ENCODE data around the gene CTNND2.

The CTNND2 gene

GRCh38 chr5:11922394-11922793, 18.1 kb upstream of the CTNND2 start:
- POLR2A ChIA-PET = no interaction called here
- no peak overlapping the region for H3K4me3 ChIP-seq (ENCODE audit: low read depth, low read length)
- H3K9me3 ChIP-seq (ENCODE audit: control insufficient read depth, insufficient read depth, low read depth, low read length) = no peaks in the 10 kb centered on the region
- no peak for TF ChIP-seq ZNF394 (tag by site-specific recombination; IDR thresholded peaks at IDR 0.05; ENCODE audit: borderline replicate concordance)
- TF ChIP-seq, protein P1, sequence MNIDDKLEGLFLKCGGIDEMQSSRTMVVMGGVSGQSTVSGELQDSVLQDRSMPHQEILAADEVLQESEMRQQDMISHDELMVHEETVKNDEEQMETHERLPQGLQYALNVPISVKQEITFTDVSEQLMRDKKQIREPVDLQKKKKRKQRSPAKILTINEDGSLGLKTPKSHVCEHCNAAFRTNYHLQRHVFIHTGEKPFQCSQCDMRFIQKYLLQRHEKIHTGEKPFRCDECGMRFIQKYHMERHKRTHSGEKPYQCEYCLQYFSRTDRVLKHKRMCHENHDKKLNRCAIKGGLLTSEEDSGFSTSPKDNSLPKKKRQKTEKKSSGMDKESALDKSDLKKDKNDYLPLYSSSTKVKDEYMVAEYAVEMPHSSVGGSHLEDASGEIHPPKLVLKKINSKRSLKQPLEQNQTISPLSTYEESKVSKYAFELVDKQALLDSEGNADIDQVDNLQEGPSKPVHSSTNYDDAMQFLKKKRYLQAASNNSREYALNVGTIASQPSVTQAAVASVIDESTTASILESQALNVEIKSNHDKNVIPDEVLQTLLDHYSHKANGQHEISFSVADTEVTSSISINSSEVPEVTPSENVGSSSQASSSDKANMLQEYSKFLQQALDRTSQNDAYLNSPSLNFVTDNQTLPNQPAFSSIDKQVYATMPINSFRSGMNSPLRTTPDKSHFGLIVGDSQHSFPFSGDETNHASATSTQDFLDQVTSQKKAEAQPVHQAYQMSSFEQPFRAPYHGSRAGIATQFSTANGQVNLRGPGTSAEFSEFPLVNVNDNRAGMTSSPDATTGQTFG (tag by site-specific recombination; IDR thresholded peaks at IDR 0.05; ENCODE audit: borderline replicate concordance) = no peak
- no peak for TF ChIP-seq GFI1B (tag by site-specific recombination; IDR thresholded peaks at IDR 0.05)
- no peak for TF ChIP-seq GLIS2 (tag by site-specific recombination; IDR thresholded peaks at IDR 0.05)
- TF ChIP-seq, protein P2, sequence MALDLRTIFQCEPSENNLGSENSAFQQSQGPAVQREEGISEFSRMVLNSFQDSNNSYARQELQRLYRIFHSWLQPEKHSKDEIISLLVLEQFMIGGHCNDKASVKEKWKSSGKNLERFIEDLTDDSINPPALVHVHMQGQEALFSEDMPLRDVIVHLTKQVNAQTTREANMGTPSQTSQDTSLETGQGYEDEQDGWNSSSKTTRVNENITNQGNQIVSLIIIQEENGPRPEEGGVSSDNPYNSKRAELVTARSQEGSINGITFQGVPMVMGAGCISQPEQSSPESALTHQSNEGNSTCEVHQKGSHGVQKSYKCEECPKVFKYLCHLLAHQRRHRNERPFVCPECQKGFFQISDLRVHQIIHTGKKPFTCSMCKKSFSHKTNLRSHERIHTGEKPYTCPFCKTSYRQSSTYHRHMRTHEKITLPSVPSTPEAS (tag by site-specific recombination; IDR thresholded peaks at IDR 0.05) = no peak
- TF ChIP-seq SP3 (tag by site-specific recombination; IDR thresholded peaks at IDR 0.05) = no peak
- TF ChIP-seq ZNF302 (tag by site-specific recombination; IDR thresholded peaks at IDR 0.05; ENCODE audit: low read depth) = no peak
- no peak for TF ChIP-seq ZBTB48 (tag by site-specific recombination; IDR thresholded peaks at IDR 0.05)
- TF ChIP-seq ZNF184 (tag by site-specific recombination; IDR thresholded peaks at IDR 0.05) = no peak
- no peak overlapping the region for H3K27ac ChIP-seq (ENCODE audit: extremely low read depth, low read depth, low read length)
- CTCF ChIA-PET = no interaction called here
- no peaks in the 10 kb centered on the region for H3K36me3 ChIP-seq (ENCODE audit: control insufficient read depth in 2 of 2, insufficient read depth in 1 of 2, low read length in 2 of 2)
- H3K4me1 ChIP-seq (ENCODE audit: control insufficient read depth, insufficient read depth, low read length) = no peaks in the 10 kb centered on the region

- Histone ChIP-seq H3K9me3 (ENCODE audit: control insufficient read depth, insufficient read depth, low read depth, low read length) (no peaks in the 10 kb centered on the region), H3K36me3 (ENCODE audit: control insufficient read depth in 2 of 2, insufficient read depth in 1 of 2, low read length in 2 of 2) (no peaks in the 10 kb centered on the region), H3K4me3 (ENCODE audit: low read depth, low read length) (no peak overlapping the region), H3K4me1 (ENCODE audit: control insufficient read depth, insufficient read depth, low read length) (no peaks in the 10 kb centered on the region), H3K27ac (ENCODE audit: extremely low read depth, low read depth, low read length) (no peak overlapping the region)
- CTCF ChIA-PET = no interaction called here
- POLR2A ChIA-PET = no interaction called here
- TF ChIP-seq ZNF274 (IDR thresholded peaks at IDR 0.05; ENCODE audit: low read length) (no peak), ZNF274 (tag by site-specific recombination; IDR thresholded peaks at IDR 0.05; ENCODE audit: borderline replicate concordance) (no peak)
Observed at GRCh38 chr5:11918463-11919045, 14.3 kb upstream of the CTNND2 start.

- Histone ChIP-seq H3K36me3 (ENCODE audit: control insufficient read depth in 2 of 2, insufficient read depth in 1 of 2, low read length in 2 of 2) (no peaks in the 10 kb centered on the region), H3K4me1 (ENCODE audit: control insufficient read depth, insufficient read depth, low read length) (no peaks in the 10 kb centered on the region), H3K4me3 (ENCODE audit: low read depth, low read length) (no peak overlapping the region), H3K9me3 (ENCODE audit: control insufficient read depth, insufficient read depth, low read depth, low read length) (no peaks in the 10 kb centered on the region), H3K27ac (ENCODE audit: extremely low read depth, low read depth, low read length) (no peak overlapping the region)
- ChIA-PET CTCF (no interaction called here), POLR2A (no interaction called here)
- TF ChIP-seq ZNF768 (tag by site-specific recombination; IDR thresholded peaks at IDR 0.05) = no peak
- no peak for TF ChIP-seq ZNF530 (tag by site-specific recombination; IDR thresholded peaks at IDR 0.05; ENCODE audit: low read depth)
- TF ChIP-seq ZNF549 (tag by site-specific recombination; IDR thresholded peaks at IDR 0.05) = no peak
- TF ChIP-seq ZNF654 (tag by site-specific recombination; IDR thresholded peaks at IDR 0.05; ENCODE audit: low read depth) = no peak
- no peak for TF ChIP-seq ZNF76 (tag by site-specific recombination; IDR thresholded peaks at IDR 0.05; ENCODE audit: borderline replicate concordance, low read depth)
Observed at GRCh38 chr5:11909471-11909870, 5.2 kb upstream of the CTNND2 start.

GRCh38 chr5:11906497-11906896, 2.3 kb upstream of the CTNND2 start:
- H3K4me1 ChIP-seq (ENCODE audit: control insufficient read depth, insufficient read depth, low read length) = no peaks in the 10 kb centered on the region
- TF ChIP-seq ZNF274 (IDR thresholded peaks at IDR 0.05; ENCODE audit: low read length) = no peak
- no peak for TF ChIP-seq ZNF274 (tag by site-specific recombination; IDR thresholded peaks at IDR 0.05; ENCODE audit: borderline replicate concordance)
- TF ChIP-seq KLF10 (tag by site-specific recombination; IDR thresholded peaks at IDR 0.05) = no peak
- H3K27ac ChIP-seq (ENCODE audit: extremely low read depth, low read depth, low read length) = no peak overlapping the region
- ChIA-PET CTCF (no interaction called here), POLR2A (no interaction called here)
- H3K4me3 ChIP-seq (ENCODE audit: low read depth, low read length) = no peak overlapping the region
- no peaks in the 10 kb centered on the region for H3K36me3 ChIP-seq (ENCODE audit: control insufficient read depth in 2 of 2, insufficient read depth in 1 of 2, low read length in 2 of 2)
- H3K9me3 ChIP-seq (ENCODE audit: control insufficient read depth, insufficient read depth, low read depth, low read length) = no peaks in the 10 kb centered on the region
